Left lung (tissue), 10 donors: ENCODE results near the gene CMTM7. TPM values are rescaled to one million over a fixed set of nuclear protein-coding genes. Genes with fewer than 3 reads are reported as not detected.

Source experiments
- ATAC-seq: fragments of 200-7000 bp; cut with Tn5 transposase; one replicate; pipeline ENCODE4 v1.9.1; 2020; ENCODE audit warnings: moderate library complexity
- DNase-seq, 4 donors: peaks; one replicate each; pipeline ENCODE4 v3.0.0-alpha.2; 2013 to 2020
- H3K27ac ChIP-seq, 2 donors: fragments of 200-600 bp; sonication (generic) in 1 of 2; one replicate each; pipeline versions ENCODE4 v1.5.0 to v1.8.0; 2020 to 2021
- H3K27me3 ChIP-seq, 2 donors: fragments of 200-600 bp; sonication (generic) in 1 of 2; one replicate each; pipeline versions ENCODE4 v1.5.0 to v1.8.0; 2020 to 2021
- H3K36me3 ChIP-seq, 2 donors: fragments of 200-600 bp; sonication (generic) in 1 of 2; one replicate each; pipeline versions ENCODE4 v1.5.0 to v1.8.0; 2020 to 2021
- H3K4me1 ChIP-seq, 2 donors: fragments of 200-600 bp; one replicate each; pipeline ENCODE4 v1.8.0; 2021
- H3K4me3 ChIP-seq, 2 donors: fragments of 200-600 bp; sonication (generic) in 1 of 2; one replicate each; pipeline versions ENCODE4 v1.5.0 to v1.8.0; 2020 to 2021; ENCODE audit warnings: mild to moderate bottlenecking in 1 of 2
- H3K9me3 ChIP-seq, 2 donors: fragments of 200-600 bp; sonication (generic) in 1 of 2; one replicate each; pipeline versions ENCODE4 v1.5.0 to v1.8.0; 2020 to 2021
- CTCF ChIP-seq, 2 donors: fragments of 200-600 bp; sonication (generic) in 1 of 2; IDR thresholded peaks; one replicate each; pipeline versions ENCODE4 v1.5.0 to v1.8.0; 2021; ENCODE audit warnings: antibody characterized with exemption in 2 of 2
- intact Hi-C, 2 donors: fragments of 100-400 bp; cut with DNase I; formaldehyde crosslinking; loops; one replicate each; pipeline versions ENCODE4 v1.11.2 to v1.14.2; 2022
- polyA plus RNA-seq, 6 donors: library from polyadenylated mRNA; unstranded; fragments of 120-200 nt; gene quantifications; one replicate each; pipeline ENCODE4 v1.2.1, GENCODE V29; 2013; ENCODE audit not compliant: insufficient read length in 6 of 6
- total RNA-seq, 2 donors: library from RNA; stranded (reverse); fragmentation: NEBNext Ultra II Directional; extraction: Animal tissue kit (Norgen Biotek cat#: 25700); gene quantifications; one replicate each; pipeline ENCODE4 v1.2.1, GENCODE V29; 2021
- donor health status: DM: no; HTN: yes; CAD: no.
- donor health status: DM: no; HTN: no; CAD: no.

The CMTM7 gene
- total and polyA plus RNA-seq, 8 donors = 46.7 to 80.5 (median 68.4) TPM

GRCh38 chr3:32431481-32431880 lies 39.8 kb downstream of the CMTM7 start:
- Histone ChIP-seq H3K4me3 (no peak overlapping the region), H3K27ac (no peak overlapping the region), H3K36me3 (no peaks in the 10 kb centered on the region), H3K9me3 (no peaks in the 10 kb centered on the region), H3K4me1 (peaks cover 3 to 56% of the 10 kb centered on the region in 2 donors), H3K27me3 (no peaks in the 10 kb centered on the region)
- ATAC-seq (no peak), DNase-seq (no peak)
- intact Hi-C loops = no loop called here
- TF ChIP-seq CTCF (IDR thresholded peaks at IDR 0.05) = no peak

- Histone ChIP-seq H3K36me3 (no peaks in the 10 kb centered on the region), H3K9me3 (no peaks in the 10 kb centered on the region), H3K4me3 (no peak overlapping the region), H3K4me1 (peaks cover 3 to 62% of the 10 kb centered on the region in 2 donors), H3K27me3 (no peaks in the 10 kb centered on the region), H3K27ac (peak overlapping the region in 1 of 2 donors; percentile 67)
- intact Hi-C loops = no loop called here
- no peak for DNase-seq
- no peak for TF ChIP-seq CTCF (IDR thresholded peaks at IDR 0.05)
- no peak for ATAC-seq
These were observed 40.5 kb downstream of the CMTM7 start for GRCh38 chr3:32432045-32432710.

GRCh38 chr3:32432711-32433530 lies 41.3 kb downstream of the CMTM7 start:
- H3K4me3 ChIP-seq = no peak overlapping the region
- H3K27ac ChIP-seq = peak overlapping the region in 1 of 2 donors; percentile 67
- TF ChIP-seq CTCF (IDR thresholded peaks at IDR 0.05) = no peak
- ATAC-seq = no peak
- no peaks in the 10 kb centered on the region for H3K36me3 ChIP-seq
- intact Hi-C loops = no loop called here
- H3K27me3 ChIP-seq = no peaks in the 10 kb centered on the region
- H3K9me3 ChIP-seq = no peaks in the 10 kb centered on the region
- peaks cover 3 to 58% of the 10 kb centered on the region in 2 donors for H3K4me1 ChIP-seq
- no peak for DNase-seq

- no peak for TF ChIP-seq CTCF (IDR thresholded peaks at IDR 0.05)
- no peak for DNase-seq
- Histone ChIP-seq H3K27me3 (no peaks in the 10 kb centered on the region), H3K9me3 (no peaks in the 10 kb centered on the region), H3K27ac (no peak overlapping the region), H3K4me1 (peaks cover 0 to 58% of the 10 kb centered on the region in 2 donors), H3K36me3 (no peaks in the 10 kb centered on the region), H3K4me3 (no peak overlapping the region)
- no peak for ATAC-seq
- intact Hi-C loops = no loop called here
These were observed 42.6 kb downstream of the CMTM7 start for GRCh38 chr3:32434206-32434605.
